ENCODE data around the gene LAMTOR5.

DNA sequence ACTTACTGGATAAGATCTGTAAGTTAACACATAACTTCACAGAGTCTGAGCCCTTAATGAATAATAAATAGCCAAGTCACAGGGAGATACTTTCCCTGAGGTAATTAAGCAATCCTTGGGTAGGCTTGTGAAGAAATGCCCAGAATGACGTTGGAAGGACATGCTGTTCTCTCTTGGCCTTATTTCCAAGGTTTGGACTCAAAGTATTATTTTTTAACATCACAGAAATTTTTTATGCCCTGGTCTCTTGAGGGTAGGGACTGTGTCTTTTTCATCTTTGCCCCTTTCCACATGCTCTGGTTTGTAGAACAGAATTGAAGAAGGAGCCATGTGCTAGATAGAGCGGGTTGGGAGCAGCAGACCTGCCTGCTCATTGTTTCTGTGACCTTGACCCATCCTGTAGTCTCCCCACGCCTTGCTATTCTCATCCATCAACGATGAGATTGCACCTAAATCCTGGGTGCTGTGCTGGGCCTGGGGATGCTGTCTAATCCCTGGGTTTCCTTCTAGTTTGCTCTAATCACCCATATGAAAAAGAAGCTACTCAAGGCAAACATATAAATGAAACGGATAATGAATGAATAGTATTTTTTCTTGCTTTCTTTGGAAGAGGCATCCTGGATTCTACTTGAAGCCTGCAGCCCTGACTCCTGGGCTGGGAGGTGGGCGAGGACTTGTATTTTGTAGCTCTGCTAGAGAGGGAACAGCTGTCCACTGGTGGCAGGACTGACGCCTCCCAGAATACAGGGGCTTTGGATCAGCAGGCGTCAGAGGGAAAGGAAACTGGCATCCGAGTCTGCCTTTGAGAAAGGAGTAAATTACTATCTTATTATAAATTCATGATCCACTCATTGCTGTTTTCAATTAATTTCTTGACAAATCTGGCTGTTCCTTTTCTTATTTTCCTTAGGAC, 17.5 kb upstream of the LAMTOR5 start:
- TF ChIP-seq EP300 (conservative IDR thresholded peaks at IDR 0.05; ENCODE audit: poor library complexity, severe bottlenecking), result no peak
- no peak for TF ChIP-seq SMC3 (conservative IDR thresholded peaks at IDR 0.05; ENCODE audit: poor library complexity)
- TF ChIP-seq, protein P1, sequence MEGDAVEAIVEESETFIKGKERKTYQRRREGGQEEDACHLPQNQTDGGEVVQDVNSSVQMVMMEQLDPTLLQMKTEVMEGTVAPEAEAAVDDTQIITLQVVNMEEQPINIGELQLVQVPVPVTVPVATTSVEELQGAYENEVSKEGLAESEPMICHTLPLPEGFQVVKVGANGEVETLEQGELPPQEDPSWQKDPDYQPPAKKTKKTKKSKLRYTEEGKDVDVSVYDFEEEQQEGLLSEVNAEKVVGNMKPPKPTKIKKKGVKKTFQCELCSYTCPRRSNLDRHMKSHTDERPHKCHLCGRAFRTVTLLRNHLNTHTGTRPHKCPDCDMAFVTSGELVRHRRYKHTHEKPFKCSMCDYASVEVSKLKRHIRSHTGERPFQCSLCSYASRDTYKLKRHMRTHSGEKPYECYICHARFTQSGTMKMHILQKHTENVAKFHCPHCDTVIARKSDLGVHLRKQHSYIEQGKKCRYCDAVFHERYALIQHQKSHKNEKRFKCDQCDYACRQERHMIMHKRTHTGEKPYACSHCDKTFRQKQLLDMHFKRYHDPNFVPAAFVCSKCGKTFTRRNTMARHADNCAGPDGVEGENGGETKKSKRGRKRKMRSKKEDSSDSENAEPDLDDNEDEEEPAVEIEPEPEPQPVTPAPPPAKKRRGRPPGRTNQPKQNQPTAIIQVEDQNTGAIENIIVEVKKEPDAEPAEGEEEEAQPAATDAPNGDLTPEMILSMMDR (IDR thresholded peaks at IDR 0.05; ENCODE audit: poor library complexity, severe bottlenecking), result no peak
- TF ChIP-seq EZH2 (IDR thresholded peaks at IDR 0.05; ENCODE audit: borderline replicate concordance, insufficient read depth, low read length, poor library complexity, severe bottlenecking), result no peak
- no peak for TF ChIP-seq RAD21 (conservative IDR thresholded peaks at IDR 0.05)
- TF ChIP-seq POLR2AphosphoS5 (IDR thresholded peaks at IDR 0.05), result no peak
- TF ChIP-seq REST (IDR thresholded peaks at IDR 0.05; ENCODE audit: borderline replicate concordance), result no peak
- TF ChIP-seq TAF1 (IDR thresholded peaks at IDR 0.05; ENCODE audit: low read depth), result no peak
- no peak for TF ChIP-seq MXI1 (conservative IDR thresholded peaks at IDR 0.05; ENCODE audit: poor library complexity, severe bottlenecking)
